GM19351 (cell line): Measurements from ENCODE around the gene TINAG.

ENCODE experiments used
- ATAC-seq: cut with Tn5 transposase; IDR thresholded peaks from one replicate; pipeline ENCODE4 v1.9.1; 2021; ENCODE audit warnings: mild to moderate bottlenecking, moderate library complexity; ENCODE audit not compliant: unreplicated experiment

The TINAG gene, protein sequence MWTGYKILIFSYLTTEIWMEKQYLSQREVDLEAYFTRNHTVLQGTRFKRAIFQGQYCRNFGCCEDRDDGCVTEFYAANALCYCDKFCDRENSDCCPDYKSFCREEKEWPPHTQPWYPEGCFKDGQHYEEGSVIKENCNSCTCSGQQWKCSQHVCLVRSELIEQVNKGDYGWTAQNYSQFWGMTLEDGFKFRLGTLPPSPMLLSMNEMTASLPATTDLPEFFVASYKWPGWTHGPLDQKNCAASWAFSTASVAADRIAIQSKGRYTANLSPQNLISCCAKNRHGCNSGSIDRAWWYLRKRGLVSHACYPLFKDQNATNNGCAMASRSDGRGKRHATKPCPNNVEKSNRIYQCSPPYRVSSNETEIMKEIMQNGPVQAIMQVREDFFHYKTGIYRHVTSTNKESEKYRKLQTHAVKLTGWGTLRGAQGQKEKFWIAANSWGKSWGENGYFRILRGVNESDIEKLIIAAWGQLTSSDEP

DNA sequence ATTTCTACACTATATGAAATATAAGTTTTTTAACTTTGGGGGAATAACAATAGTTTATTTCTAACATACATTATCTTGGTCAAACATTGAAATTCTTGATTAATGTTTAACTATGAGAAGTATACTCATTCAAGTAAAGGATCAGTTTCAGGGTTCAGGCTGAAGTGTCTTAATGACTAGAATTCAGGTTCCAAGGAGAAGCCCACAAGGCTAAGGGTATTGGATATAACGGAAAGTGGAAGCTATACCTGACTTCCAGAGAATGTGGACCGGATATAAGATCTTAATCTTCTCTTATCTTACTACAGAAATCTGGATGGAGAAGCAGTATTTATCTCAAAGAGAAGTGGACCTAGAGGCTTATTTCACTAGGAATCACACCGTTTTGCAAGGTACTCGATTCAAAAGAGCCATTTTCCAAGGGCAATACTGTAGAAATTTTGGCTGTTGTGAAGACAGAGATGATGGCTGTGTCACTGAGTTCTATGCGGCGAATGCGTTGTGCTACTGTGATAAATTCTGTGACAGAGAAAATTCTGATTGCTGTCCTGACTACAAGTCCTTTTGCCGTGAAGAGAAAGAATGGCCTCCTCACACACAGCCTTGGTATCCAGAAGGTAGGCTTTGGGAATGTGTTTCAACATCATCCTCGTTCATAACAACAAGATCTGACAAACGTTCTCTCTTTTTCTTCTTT is at the start of gene TINAG:
TSS of gene TINAG (plus strand) at position 153 of the 697 bp plus-strand sequence. CDS start at position 263, 110 bp downstream.
- ATAC-seq = no peak

DNA sequence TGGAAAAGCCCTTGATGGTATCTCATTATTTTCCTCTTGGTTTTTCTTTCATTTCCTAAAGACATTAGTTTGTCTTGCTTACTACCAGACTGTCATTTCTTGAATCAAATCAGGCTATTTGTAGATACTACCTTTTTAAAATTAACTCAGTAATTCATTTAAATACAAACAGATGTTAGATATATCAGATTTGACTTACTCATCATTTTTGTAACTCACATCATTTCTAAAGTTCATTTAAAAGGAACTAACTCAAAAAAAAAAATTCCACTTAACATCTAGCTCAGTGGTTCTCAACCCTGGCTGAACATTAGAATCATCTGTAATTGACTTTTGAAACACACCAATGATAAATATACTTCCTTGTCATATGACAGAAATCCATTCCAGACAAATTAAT is 48.2 kb upstream of the TINAG start:
- no peak for ATAC-seq

DNA sequence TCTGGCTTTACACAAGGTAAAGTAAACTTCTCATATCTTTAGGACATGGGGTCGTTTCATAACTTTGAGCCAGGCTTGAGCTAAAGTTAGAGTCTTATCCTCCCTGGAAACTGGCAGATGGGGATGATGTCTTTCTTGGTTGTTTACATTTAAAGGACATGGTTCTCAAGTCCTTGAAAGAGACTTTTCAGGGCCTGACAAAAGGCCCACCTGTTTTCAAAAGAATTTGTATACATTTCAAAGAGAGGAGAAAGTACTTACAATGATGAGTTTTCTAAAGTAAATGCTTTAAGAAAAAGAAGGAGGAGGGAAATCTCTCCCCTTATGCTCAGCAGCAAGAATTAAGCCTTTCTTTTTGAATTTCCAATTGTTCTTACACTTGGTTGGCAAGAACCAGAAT is 45.7 kb upstream of the TINAG start:
- ATAC-seq = no peak

DNA sequence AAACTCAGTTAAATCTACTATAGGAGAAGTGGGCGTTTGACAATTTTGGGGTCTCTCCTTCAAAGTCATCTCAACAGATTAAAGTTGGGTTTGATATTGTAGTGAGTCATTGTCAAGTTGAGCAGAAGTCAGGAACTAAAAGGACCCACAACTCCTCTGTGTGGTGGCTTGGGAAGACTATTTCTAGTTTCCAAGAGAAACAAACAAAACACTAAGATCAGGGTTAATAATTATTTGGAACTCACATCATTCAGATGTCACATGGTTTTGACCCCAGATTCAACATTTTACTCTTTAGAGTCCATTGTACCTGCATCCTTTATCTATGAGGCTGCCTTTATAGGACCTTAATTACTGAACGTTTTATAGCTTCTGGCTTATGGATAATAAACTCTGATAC is 45.3 kb upstream of the TINAG start:
- no peak for ATAC-seq

DNA sequence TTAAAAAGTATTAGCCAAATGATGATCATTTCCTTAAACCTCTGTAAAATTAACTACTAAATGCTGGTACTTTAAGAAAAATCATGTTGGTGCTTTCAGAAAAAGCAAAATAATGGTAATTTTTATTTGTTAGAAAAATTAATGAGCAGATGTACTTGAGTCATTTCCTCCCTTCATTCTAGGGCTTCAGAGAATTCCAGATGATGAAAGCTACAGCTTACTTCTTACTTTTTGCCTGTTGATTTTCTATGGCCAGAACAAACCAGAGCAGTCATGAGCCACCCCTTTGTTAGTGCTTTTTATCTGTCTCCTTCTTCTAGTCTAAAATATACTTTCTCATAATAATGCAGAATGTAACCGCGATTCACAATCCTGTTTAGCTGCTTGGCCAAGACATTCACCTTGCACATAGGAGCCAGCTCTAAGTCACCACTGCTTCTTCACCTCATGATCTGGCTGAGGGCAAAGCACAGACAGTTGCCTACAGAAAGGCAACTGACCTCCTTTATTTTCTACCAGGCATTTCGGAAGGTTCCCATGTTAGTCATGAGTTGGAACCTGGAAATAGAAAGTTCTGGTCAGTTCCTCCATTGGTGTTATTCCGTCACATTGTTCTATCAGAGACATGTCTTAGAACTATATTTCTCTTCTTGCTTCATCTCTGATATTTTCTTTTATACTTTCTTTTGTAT is 43.5 kb upstream of the TINAG start:
- ATAC-seq = no peak

DNA sequence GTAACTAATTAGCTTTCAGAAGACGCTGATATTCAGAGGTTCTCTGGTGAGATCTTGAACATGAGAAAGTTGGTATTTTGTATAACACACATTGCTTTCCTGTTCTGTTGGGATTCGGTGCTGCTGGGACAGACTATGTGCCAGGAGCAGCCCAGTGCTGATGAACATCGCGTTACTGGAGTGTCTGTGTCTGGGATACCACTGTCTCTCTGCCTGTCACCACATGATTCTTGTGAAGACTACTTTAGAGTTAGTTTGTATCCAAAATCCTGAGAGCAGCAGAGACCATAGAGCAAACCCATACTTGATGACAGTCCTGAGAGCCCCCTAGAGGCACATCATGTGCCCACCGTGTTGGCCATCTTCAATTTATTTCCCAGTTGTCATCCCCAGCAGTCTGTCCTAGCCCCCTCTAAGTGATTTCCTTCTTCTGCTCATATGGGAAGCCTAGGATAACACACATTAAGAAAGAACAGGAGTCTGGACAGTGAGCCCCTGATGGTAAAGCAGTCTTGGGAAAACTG is 41.8 kb upstream of the TINAG start:
- ATAC-seq = no peak

DNA sequence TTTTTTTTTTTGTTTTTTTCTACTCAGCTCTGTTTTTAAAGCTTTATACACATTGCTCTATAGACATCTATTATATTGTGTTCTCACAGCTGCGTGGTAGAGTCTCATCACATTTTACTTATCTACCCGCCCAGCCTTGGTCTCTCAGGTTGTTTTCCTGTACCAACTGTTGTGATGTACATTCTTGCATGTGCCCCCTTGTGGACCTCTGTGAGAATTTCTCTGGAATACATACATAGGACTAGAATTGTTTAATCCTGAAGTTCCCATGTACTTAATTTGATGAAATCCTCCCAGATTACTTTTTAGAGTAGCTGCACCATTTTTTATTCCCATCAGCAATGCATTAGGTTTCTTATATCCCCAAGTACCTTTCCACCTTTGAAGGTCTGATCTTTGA is 40.4 kb upstream of the TINAG start:
- peak; percentile 62 for ATAC-seq

DNA sequence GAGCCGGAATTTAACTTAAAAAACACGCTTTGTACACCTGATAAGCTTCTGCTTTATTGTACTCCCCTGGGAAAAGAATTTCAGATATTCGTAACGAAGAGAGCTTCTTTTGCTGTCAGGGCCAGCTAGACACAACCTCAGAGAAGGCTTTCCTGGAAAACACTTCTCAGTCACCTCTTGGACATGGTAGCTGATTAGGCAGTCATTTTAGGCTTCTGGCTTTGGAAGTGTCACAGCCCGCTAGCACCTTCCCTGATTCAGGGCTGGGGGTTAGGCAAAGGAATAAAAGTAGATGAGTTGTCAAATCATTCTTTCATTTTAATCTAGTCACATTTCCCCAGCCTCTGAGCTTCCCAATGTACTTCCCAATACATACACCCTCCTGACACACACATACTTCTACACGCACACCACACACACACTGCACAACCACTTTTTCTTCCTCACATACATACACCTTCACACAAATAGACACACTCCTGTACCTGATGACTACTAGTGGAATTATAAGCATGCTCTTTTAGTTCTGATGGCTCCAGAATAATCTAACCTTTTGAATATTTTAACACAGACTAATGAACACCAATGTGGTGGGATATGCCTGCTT is 34.9 kb upstream of the TINAG start:
- no peak for ATAC-seq

DNA sequence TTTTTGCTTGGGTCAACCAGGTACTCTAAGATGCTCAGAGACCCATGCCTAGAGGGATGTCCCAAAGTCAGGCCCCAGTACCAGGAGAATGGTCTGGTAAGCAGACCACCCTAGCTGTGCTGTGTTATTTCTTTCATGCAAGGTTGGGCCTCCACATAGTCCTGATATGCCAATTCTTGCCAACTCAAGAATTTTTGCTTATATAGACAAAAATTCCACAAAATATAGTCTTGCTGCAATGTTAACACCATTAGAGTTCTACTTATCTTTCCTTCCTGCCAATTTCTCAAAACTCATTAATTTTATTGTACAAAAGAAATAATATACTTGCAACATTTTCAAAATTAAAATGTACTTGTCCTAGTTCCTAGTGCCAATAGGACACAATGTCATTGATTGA is 33.9 kb upstream of the TINAG start:
- no peak for ATAC-seq

DNA sequence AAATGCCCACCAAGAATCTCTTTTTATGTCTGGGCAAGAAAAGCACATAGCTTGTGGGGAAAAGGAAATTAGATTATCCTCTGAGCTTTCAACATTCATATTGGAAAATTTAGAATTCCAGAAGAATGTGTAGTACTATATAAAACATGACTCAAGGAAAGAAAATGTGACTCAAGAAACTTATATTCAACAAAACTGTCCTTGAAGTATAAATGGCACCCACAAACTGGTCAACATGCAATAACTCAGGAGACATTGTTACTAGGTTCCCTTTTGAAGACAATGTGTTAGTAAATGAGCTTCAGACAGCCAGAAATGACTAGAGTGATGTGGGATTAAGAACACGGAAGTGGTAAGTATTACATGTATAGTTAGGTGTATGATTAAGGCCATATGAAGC is 26.1 kb upstream of the TINAG start:
- no peak for ATAC-seq

DNA sequence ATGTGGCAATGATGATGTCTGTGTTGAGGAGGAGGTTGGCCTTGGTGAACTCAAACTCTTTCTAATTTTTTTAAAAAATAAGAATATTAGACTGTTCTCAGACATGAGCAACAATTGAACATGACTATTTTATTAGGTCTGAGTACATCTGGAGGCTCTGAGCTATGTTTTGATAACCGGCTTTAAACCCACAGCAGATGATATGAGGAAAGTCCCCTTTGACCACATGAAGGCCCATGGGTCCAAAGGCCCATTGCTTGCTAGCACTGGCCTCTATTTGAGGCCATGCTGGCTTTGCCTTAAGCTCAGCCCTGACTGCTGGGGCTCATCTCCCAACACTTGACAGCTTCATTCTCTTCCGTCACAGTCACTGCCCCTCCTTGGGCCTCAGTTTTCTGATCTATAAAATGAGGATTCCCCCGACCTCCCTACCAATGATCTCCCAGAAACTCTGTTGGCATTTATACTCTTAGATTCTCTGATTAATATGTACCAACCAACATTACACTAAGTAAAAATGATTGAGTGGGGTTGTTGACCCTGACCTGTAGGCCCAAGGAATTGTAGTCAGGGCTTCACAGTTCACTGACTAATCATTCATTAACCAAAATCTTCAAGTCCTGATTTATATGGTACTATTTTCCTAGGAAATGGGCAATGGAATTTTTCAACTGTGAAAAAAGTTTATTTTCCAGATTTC is 23.9 kb upstream of the TINAG start:
- ATAC-seq = no peak

DNA sequence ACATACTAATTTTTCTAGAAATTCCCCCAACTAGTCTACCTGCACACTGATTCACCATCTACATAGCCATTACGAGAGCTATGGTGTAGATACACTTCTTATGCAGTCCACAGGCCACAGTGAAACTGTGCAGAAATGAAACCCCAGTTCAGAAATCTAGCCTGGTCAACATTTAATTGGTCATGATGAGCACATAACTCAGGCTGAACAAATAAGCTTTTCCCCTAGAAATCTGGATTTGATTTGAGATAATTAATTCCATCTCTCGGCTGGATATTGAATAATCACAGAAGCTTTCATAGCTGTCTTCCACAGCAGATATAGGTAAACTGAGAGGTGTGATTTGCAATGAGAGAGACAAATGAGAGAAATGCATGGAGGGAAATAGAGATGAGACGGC is 22.6 kb upstream of the TINAG start:
- no peak for ATAC-seq

DNA sequence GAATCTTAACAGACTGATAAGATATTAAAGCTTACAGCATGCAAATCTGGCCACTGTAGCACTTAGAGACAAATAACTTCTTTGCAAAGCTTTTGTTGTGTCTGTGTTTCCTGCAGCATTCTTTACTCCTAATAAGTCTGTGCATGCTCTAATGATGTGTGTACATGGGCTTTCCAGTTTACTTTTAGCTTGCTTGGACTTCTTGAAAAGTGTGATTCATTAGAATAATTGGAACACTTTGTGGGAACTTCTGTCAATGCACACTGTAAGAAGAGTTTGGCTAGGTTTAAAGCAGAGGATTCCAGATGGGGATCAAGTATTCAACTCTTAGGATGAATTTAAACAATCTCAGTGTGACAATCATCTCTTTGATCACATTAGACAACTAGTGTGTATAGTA is 22.1 kb upstream of the TINAG start:
- no peak for ATAC-seq

DNA sequence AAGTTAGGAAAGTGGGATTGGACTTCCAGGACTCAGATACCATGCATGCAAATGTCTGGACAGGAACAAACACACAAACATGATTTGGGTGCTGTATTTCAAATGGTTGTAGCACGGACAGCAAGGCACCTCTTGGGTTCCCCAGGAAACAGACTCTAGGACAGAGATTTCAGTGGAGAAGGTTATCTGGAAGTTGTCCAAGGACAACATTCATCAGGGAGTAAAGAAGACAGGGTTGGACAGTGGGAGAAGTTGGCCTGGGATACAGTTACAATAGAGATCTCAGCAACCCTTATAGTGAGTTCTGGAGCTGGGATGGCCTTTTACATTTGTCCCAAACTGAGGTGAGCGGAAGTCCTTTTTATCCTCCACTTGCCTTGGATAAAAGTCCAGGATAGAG is 19.8 kb upstream of the TINAG start:
- ATAC-seq = no peak

DNA sequence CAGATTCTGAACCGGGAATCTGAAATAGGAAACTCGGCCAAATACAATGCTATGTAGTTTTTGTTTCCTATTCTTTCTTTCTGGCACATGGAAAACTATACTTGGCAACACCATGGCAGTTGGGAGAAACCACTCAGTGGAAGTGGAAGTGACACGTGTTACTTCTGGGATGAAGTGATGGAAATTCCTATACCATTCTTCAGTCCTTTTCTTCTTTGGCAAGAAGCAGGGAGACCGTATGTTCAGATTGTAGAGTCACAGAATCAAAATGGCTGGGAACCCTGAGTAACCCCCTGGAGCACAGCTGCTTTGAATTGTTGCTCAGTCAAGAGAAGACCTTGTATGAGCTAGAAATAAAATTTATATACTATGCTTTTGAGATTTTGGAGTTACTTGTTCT is 18.8 kb upstream of the TINAG start:
- ATAC-seq = no peak

DNA sequence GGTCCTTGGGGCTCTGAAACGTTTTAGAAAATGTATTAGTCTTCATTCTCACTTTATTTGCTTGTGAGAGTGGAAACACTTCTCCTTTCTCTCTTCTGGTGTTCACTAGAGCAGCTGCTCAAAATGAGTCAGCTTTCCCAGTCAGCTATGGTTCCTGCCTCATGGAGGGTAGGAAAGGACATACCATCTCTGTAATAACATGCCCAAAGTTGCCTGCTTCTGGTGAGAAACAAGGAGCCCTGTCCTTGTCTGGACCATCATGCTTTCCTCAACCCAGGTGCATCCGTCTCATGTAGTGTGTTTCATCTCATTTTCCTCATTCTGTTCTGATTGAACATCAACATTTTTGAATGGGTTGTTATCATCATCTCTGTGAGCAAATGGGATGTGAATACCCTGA is 17.1 kb upstream of the TINAG start:
- peak; percentile 63 for ATAC-seq

DNA sequence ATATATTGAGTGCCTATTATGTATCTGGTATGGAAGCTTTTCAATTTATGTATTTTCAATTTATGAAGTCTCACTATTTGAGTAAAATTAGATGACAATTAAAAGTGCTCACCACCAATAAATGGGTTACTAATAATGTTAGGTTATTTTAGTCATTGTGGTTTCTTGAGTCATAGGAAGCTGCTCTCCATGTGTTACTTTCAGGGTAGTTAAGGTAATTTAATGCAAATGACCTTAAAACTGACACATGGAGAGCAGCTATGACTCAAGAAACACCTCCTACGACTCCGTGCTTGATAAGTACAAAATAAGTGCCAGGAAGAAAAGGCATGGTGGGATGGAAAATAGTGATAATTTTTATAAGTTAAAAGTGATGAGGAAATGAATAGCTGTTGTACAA is 16.5 kb upstream of the TINAG start:
- ATAC-seq = peak; percentile 91

DNA sequence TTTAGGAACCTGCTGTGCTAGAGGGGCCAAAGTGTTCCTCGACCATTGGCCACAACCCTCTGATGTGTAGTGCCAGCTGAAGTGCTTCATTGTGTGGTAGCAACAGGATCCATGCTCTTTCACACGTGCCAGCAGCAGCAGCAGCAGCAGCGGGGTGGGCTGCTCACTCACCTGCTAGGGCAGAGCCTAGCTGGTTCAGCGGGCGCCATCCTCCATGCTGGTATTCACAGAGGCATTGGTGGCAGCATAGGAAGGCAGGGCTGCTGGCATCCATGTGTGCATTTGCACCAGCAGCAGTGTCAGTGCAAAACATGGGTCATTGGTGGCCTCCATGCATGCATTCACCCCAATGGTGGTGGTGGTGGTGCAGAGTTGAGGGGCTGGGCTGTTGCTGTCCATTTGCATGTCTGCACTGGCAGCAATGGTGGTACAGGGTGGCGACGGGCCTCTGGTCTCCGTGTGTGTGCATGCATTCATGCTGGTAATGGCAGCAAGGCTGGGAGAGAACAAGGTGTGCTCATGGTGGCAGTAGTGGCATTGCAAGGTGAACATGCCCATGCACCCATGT is 13.2 kb upstream of the TINAG start:
- ATAC-seq = no peak

DNA sequence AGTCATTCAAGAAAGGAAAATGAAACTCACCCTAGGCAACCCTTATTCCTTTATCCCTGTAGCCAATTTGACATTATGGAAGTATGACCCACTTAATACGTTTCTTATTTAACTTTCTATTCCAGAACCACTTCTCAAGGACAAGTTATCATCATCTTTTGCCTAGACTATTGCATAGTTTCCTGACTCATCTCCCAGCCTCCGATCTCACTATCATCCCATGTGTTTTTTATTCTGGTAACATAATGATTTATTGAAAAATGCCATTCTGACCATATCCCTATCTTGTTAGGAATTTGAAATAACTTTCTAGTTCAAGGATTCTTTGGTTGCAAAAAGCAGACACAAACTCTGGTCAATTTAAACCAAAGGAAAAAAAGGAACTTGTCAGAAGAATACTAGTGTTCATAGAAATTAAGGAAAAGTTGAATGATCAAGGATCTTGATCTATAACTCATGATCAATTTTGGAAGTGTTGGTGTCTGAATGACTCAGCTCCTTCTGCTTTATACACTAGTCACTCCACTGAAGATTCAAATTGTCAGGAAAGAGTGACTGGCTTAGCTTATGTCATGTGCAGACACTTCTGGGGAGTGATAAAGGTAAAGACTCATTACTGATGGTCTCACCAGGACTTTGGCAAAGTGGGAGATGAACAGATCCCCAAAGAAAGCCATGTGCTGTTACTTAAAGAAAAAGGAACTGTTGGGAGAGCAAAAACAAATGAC is 8.5 kb upstream of the TINAG start:
- ATAC-seq = no peak

DNA sequence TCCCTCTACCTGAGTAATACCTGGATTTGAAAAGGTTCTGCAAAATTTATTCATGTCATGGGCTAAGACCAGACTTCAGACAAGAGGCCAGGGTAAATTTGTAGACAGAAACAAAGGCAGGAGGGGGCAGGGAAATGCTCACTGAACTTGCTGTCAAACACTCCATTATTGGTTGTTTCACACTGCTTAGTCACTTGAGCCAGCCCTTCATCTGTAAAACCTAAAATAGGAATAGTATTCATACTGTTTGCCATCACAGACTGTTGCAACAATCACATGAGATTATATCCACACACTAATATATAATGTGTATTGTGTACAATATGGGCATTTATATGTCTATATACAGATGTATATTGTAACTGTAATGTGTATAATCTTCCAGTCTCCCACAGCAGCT is 6.5 kb upstream of the TINAG start:
- no peak for ATAC-seq
